ENCODE data around the gene SLC16A6.

DNA sequence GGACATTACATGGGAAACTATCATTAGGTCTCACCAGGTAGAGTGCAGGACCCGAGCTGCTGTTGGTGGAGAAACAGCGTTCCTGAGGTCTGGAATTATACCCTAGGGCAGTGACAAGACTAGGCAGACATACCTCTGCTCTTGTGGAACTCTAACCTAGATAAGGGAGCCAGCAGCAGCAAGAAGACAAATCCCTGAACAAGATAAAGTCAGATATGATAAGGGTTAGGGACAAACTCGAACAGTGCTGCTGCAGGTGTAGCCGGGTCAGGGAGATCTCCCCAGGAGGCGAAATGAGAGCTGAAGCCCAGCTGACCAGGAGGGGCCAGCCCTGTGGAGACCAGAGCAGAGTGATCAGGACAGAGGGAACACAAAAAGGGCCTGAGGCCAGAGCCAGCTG lies 35.0 kb upstream of the SLC16A6 start:
- TF ChIP-seq, protein P1, sequence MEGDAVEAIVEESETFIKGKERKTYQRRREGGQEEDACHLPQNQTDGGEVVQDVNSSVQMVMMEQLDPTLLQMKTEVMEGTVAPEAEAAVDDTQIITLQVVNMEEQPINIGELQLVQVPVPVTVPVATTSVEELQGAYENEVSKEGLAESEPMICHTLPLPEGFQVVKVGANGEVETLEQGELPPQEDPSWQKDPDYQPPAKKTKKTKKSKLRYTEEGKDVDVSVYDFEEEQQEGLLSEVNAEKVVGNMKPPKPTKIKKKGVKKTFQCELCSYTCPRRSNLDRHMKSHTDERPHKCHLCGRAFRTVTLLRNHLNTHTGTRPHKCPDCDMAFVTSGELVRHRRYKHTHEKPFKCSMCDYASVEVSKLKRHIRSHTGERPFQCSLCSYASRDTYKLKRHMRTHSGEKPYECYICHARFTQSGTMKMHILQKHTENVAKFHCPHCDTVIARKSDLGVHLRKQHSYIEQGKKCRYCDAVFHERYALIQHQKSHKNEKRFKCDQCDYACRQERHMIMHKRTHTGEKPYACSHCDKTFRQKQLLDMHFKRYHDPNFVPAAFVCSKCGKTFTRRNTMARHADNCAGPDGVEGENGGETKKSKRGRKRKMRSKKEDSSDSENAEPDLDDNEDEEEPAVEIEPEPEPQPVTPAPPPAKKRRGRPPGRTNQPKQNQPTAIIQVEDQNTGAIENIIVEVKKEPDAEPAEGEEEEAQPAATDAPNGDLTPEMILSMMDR (IDR thresholded peaks at IDR 0.05), result no peak
- TF ChIP-seq POLR2A (IDR thresholded peaks at IDR 0.05), result no peak

All from adrenal gland (tissue), 5 donors.